NCI-H1105 treated with DMSO at 0.1 percent for 48 hours (cell line): Measurements from ENCODE around the gene C16orf92.

Source experiments
- DNase-seq: peaks from one replicate; lab custom pipeline; 2025; lab: John Stamatoyannopoulos, UW

The C16orf92 gene, protein sequence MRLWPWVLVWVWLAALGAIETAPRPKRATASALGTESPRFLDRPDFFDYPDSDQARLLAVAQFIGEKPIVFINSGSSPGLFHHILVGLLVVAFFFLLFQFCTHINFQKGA

DNA sequence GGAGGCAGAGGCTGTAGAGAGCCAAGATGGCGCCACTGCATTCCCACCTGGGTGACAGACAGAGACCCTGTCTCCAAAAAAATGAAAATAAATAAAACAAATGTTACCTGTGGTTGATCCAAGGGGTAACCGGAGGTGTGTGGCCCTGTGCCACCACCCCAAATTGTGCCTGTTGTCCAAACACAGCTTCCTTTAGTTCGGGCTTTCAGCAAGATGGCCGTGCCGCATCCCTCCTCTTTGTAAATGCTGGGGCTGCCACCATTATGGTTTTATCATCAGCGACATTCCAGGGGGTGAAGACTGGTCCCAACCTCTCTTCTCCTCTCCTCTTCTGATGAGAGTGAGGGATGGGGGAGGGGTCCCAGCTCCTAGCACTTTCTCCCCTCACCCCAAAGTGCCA lies at the start of gene C16orf92:
Gene C16orf92 (plus strand): TSS at position 312 of the 400 bp plus-strand sequence. CDS start 143 bp downstream, outside the sequence.
- DNase-seq, result no peak

DNA sequence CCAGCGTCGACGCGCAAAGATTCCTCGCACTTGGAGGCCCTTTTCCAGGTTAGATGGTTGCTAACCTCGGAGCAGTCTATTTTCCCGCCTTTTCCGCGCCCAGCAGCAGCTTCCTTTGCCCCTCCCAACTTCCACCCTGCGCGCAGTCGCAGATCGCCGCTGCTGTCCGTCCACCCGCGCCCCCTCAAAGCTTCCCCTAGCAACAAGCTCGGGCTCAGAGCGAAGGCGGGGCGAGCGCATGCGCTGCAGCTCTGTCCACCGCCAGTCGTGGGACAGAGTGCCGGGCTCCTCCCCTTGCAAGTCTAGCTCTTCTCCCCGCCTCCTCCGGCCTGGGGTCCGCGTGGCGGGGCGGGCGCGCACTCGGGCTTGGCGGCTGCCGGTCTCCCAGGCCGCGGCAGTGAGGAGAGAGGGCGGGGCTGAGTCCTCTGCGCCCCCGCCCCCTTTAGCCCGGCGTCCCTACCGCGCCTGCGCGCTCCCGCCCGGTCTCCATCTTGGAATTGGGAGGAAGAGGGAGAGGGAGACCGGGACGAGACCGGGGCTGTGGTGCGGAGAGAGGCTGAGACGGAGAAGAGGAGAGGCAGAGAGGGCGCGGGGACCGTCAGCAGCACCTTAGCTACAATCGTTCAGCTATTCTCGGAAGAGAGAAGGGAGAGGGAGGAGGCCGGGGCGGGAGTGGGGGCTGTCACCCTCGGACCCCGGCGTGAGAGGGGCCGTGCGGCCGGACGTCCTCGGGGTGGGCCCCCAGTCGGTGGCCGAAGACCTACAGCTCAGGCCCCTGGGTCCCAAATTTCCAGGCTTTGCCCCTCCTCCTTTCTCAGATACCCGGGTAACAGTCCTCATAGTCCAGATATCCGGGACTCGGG lies 49.4 kb upstream of the C16orf92 start, which contains the start of gene TAOK2:
Gene TAOK2 (plus strand): TSS at position 485 of the 863 bp plus-strand sequence. CDS start 3,905 bp downstream, outside the sequence.
- DNase-seq, result peak; percentile 96

DNA sequence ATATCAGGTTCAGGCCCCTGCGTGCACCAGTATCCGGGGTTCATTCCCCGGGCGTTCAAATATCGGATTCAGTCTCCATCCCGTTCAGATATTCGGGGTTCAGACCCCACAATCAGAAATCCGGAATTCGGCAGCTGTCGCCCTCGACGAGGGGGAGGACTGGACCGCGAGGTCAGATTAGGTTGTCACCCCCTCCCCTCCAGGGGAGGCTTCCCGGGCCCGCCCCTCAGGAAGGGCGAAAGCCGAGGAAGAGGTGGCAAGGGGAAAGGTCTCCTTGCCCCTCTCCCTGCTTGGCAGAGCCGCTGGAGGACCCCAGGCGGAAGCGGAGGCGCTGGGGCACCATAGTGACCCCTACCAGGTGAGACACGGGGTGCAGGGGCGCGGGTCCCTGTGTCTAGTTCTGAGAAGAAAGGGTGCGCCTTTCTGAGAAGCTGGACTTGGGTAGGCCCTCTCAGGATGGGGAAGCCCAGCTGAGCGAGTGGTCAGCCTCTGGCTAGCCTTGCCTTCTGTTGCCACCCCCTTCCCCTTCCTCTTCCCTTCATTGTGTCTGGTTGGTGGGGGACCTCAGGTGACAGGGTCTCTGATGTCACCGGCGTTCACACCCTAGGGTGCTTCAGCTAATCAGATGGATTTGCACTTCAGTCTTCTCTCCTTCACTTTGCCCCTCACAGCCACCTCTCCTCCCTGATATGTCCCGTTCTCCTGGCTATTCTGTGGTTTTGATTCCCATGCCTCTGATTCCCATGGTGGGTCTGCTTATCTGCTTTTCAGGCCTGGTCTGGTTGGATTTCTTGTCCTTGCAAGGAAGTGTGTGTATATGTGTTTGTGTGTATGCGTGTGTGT lies 48.5 kb upstream of the C16orf92 start:
- DNase-seq, result no peak

DNA sequence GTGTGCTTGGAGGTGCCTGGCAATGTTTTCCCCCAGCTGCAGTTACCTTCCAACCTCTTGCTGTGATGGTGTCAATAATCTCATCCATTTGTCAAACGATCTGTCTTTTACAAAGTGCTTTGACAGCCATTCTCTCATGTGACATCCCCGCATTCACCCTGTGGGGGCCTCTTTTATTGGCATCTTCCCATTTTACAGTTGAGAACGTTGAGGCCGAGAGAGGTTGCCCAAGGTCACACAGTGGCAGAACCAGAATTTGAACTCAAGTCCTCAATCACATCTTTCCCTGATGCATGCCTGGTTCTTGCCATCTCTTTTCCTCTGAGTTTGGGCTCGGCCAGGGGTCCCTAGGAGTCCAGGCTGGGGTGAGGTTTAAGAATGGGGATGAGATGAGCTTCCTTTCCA lies 47.9 kb upstream of the C16orf92 start:
- no peak for DNase-seq

DNA sequence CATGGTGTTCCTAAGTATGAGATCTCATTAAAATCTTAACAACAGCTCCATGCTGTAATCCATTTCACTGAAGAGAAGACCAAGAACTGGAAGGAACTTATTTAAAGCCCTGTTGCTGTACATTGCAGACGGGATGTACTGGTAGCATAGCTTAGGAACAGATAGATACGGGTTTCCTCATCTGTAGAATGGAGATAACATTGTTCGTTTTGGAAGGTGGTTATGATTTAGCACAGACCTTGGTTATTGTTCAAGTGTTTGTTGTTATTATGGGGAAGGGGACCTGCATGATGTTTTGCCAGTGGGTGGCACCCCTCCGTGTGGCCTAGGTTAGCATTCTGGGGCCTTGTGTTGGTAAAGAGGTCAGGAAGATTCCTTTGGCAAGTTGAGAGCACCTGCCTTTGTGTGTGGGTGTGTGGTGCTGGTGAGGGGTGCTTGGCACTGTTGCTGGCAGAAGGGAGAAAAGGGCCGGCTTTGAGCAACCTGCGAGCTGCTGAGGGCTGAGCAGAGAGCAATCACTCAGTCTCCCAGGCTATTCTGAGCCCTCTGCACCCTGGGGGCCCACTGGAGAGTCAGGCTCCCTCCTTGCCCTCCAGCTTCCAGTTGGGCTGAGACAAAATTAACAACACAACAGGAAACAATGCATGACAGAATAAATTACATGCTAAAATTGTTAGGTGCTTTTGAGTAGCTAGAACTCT lies 47.0 kb upstream of the C16orf92 start:
- no peak for DNase-seq

DNA sequence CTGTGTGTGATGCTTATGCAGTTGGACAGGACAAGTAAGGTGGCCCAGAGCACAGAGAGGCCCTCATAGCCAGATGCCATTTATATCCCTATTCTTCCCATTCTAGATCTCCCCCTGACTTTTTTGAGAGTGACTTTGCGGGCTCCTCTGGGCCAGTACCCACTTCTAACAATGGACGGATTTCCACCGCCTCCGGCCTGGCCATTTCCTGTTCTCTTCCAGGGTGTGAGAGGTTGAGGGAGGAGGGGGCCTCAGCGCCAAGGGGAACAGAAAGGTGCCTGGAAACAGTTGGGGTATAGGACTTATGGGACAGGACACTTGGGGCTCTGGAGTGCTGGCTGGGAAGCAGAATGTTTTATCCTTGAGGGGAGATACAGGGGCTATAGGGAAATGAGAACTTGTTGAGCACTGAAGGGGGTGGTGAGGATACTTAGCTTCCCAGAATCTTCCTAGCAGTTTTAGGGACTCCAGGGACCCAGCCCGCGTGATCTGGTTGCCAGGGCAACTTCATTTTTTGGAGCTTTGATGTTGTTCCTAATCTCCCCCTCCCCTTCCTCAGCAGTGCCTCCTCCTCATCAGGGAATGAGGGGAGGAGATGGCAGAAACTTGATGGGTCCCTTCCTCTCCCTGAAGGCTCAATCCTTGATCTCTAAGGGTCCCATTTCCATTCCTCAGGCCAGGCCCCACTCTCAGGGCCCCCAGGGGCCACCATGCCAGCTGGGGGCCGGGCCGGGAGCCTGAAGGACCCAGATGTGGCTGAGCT lies 45.8 kb upstream of the C16orf92 start:
- no peak for DNase-seq

DNA sequence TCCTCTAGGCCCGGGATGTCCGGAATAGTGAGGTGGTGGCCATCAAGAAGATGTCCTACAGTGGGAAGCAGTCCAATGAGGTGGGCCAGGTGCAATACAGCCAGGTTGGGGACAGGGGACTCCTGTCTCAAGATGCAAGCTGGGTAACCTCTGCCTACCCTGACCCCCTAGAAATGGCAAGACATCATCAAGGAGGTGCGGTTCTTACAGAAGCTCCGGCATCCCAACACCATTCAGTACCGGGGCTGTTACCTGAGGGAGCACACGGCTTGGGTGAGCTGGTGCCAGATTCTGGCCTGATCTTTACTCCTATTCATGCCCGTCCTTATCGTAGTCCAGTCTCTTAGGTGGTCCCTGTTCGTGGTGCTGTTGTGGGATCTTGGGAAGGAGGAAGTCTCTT lies 44.9 kb upstream of the C16orf92 start:
- DNase-seq, result no peak

DNA sequence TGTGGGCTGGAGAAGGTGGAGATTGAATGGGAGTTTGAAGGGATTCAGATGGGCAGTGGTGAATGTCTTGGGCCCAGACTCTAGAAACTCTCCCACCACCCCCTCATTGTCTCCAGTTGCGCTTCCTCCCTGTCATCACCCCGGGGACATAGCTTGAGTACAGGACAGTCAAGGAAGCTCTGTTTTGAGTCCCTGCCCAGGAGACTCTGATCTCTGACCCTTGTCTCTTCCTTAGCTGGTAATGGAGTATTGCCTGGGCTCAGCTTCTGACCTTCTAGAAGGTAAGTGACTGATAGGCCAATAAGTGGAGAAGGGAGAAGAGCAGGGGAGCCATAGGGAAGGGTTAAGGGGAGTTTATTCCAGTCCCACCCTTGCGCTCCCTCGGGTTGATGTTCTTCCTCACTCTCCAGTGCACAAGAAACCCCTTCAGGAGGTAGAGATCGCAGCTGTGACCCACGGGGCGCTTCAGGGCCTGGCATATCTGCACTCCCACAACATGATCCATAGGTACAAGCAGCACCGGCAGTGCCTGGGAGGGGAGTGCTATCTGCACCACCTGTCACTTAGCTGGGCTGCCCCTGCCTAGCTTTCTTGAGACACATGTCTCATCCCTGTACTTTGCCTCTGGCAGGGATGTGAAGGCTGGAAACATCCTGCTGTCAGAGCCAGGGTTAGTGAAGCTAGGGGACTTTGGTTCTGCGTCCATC lies 44.3 kb upstream of the C16orf92 start:
- DNase-seq, result no peak

DNA sequence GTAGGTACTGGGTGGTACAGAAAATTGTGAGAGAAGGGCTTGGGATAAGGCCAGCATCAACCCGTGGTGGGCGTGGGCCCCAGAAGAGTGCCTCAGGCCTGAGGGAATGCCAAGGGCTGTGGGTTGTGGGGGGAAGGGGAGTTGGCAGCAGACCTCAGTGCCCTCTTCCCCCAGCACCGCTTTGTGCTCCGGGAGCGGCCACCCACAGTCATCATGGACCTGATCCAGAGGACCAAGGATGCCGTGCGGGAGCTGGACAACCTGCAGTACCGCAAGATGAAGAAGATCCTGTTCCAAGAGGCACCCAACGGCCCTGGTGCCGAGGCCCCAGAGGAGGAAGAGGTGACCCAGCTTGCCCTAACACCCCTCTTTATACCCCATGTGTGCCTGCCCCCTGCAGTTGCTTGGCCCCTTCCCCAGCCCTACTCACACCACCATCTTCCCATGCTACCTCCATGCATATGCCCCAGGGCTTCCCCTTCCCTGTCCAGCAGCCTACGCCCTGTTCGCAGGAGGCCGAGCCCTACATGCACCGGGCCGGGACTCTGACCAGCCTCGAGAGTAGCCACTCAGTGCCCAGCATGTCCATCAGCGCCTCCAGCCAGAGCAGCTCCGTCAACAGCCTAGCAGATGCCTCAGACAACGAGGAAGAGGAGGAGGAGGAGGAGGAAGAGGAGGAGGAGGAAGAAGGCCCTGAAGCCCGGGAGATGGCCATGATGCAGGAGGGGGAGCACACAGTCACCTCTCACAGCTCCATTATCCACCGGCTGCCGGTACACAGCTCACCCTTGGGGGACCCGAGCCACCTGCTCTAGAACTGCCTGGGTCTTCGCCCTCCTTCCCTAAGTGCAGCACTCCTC lies 40.2 kb upstream of the C16orf92 start:
- DNase-seq, result no peak

DNA sequence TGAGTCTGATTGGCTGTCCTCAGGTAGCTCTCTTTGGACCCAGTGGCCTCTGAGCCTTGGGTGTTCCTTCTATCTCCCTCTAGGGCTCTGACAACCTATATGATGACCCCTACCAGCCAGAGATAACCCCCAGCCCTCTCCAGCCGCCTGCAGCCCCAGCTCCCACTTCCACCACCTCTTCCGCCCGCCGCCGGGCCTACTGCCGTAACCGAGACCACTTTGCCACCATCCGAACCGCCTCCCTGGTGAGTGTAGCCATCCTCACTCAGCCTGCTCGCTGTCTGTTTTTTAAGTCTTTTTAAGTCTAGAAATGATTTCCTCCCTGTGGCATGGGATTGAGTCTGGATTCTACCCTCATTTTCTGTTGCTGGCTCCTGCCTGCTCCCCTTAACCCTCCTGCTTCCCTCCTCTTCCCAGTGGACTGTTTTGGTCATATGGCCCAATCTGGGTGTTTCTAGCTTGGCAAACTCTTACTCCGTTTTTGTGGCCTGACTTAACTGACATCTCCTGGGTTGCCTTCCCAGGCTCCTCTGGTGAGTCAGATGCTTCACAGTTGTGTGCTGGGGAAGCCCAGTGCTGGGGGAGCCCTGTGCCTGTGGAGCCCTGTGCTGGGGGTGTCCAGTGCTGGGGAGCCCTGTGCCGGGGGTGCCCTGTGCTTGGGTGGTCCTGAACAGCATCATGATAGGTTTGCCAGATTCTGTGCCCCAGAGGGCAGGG lies 39.4 kb upstream of the C16orf92 start:
- no peak for DNase-seq

DNA sequence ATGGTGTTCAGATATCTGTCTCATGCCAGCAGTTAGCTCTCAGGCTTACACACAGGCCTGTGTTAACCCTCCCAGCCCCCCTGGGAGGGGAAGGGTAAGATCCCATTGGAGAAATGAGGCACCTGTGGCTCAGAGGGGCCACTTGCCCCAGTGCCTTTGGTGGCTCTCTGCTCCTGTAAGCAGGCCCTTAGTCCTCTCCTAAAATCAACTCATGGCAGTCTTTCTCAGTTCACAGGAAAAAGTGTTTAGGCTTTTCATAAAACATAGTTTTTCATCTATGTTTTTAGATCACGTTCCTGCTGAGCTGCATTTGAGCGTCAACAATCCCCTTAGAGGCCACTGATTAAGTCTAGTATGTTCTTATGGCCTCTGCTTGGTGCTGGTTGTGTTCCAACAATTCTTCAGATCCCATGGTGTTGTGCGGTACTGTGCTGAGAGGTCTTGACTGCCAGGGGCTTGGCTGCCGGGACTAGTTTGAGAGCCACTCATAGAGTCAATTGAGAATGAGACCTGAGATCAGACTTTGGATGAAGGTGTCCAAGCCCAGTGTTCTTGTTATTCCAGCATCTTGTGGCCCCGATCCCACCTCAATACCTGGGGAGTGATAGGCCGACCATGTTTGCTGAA lies 38.7 kb upstream of the C16orf92 start:
- DNase-seq, result no peak

DNA sequence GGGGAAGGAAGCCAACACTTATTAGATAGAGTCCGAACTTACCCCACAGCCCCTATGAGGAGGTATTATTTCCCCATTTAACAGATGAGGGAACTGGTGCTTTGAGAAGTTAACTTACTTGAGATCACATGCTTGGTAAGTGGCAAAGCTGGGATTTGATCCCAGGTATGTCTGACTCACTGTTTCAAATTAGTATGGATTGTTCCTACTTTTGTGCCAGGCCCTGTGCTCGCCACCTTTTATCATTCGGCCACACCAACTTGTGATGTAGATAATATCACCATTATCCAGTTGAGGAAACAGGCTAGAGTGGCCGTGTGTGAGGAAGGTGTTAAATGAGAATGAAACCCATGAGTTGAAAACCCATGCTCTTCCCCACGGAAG lies 38.2 kb upstream of the C16orf92 start:
- DNase-seq, result no peak

DNA sequence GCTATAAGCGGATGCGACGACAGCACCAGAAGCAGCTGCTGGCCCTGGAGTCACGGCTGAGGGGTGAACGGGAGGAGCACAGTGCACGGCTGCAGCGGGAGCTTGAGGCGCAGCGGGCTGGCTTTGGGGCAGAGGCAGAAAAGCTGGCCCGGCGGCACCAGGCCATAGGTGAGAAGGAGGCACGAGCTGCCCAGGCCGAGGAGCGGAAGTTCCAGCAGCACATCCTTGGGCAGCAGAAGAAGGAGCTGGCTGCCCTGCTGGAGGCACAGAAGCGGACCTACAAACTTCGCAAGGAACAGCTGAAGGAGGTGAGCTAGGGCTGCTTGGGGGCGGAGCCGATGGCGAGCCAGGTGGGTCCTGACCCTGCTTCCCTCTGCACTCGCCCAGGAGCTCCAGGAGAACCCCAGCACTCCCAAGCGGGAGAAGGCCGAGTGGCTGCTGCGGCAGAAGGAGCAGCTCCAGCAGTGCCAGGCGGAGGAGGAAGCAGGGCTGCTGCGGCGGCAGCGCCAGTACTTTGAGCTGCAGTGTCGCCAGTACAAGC lies 37.7 kb upstream of the C16orf92 start:
- no peak for DNase-seq

DNA sequence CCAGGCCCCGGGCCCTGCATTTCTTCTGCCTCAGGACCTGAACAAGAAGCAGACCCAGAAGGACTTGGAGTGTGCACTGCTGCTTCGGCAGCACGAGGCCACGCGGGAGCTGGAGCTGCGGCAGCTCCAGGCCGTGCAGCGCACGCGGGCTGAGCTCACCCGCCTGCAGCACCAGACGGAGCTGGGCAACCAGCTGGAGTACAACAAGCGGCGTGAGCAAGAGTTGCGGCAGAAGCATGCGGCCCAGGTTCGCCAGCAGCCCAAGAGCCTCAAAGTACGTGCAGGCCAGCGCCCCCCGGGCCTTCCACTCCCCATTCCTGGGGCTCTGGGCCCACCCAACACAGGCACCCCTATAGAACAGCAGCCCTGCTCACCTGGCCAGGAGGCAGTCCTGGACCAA lies 36.8 kb upstream of the C16orf92 start:
- DNase-seq, result no peak

DNA sequence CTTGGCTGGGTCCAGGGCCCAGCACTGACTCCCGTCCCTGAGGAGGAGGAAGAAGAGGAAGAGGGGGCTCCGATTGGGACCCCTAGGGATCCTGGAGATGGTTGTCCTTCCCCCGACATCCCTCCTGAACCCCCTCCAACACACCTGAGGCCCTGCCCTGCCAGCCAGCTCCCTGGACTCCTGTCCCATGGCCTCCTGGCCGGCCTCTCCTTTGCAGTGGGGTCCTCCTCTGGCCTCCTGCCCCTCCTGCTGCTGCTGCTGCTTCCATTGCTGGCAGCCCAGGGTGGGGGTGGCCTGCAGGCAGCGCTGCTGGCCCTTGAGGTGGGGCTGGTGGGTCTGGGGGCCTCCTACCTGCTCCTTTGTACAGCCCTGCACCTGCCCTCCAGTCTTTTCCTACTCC lies 36.1 kb upstream of the C16orf92 start:
- DNase-seq, result no peak

DNA sequence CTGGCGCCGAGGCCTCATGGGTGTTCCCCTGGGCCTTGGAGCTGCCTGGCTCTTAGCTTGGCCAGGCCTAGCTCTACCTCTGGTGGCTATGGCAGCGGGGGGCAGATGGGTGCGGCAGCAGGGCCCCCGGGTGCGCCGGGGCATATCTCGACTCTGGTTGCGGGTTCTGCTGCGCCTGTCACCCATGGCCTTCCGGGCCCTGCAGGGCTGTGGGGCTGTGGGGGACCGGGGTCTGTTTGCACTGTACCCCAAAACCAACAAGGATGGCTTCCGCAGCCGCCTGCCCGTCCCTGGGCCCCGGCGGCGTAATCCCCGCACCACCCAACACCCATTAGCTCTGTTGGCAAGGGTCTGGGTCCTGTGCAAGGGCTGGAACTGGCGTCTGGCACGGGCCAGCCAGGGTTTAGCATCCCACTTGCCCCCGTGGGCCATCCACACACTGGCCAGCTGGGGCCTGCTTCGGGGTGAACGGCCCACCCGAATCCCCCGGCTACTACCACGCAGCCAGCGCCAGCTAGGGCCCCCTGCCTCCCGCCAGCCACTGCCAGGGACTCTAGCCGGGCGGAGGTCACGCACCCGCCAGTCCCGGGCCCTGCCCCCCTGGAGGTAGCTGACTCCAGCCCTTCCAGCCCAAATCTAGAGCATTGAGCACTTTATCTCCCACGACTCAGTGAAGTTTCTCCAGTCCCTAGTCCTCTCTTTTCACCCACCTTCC lies 35.5 kb upstream of the C16orf92 start:
- no peak for DNase-seq

DNA sequence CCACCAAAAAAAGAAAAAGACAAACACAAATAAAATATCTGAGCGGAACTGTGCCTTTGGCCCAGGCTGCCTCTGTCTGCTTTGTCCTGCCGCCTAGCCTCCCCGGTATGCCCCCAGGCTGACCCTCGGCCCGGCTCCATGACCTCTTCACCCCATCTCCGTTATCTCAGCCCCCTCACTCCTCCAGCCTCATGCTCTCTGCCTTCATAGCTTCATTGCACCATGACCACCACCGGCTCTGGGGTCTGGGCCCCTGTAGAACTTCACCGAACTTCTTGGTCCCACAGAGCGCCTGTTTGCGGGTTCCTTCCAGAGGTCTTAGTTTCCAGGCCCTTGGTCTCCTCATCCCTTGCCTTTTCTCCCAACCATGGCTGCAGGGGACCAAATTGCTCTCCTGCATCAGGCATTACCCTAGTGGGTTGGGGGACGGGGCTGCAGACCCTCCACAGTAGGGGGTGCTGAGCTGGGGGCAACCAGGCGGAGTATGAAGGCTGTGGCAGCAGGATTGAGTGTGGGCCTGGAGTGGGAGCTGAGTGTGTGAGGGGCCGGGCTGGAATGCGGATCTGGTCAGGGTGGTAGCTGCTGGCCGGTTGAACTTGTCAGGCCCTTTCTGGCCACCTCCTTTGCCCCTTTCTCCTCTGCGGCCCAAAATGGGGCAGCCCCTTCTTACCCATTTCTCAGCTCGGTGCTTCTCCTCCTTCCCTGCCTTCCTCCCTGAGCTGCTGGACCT lies 34.5 kb upstream of the C16orf92 start:
- no peak for DNase-seq
